GM10847 (cell line): ENCODE data around the gene ZXDB.
"Not testable (repeated sequence)": the region's sequence is repeated elsewhere in the genome, so short reads cannot be mapped to it uniquely, and the experiment has no call there.

Source experiments
- POLR2A ChIP-seq: IDR thresholded peaks from 2 replicates; pipeline ENCODE4 v1.6.1; 2011; ENCODE audit not compliant: insufficient read length; ENCODE audit errors: extremely low read depth

ZXDB gene

GRCh38 chrX:57591284-57592159 is at the start of gene ZXDB:
Gene ZXDB, plus strand, starts transcription at chrX:57592011. Its CDS starts 38 bp downstream, at chrX:57592049.
- TF ChIP-seq POLR2A, result not testable (repeated sequence)

GRCh38 chrX:57565198-57565597 is 26.6 kb upstream of the ZXDB start:
- TF ChIP-seq POLR2A, result no peak

DNA sequence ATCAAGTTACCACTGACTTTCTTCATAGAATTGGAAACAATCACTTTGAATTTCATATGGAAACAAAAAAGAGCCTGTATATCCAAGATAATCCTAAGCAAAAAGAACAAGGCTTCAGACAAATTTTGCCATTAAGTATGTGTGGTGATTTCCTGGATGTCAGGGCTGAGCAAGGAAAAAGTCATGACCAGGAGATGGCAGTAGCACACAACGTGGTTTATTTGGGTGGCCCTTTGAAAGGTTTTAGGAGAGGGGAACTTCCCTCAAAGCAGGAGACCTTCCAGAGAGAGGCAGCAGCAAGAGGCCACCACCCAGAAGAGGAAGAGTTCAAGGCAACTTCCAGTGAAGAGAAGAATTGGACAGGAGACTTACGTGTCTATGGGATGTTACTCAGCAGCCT is 18.1 kb upstream of the ZXDB start:
- no peak for TF ChIP-seq POLR2A

DNA sequence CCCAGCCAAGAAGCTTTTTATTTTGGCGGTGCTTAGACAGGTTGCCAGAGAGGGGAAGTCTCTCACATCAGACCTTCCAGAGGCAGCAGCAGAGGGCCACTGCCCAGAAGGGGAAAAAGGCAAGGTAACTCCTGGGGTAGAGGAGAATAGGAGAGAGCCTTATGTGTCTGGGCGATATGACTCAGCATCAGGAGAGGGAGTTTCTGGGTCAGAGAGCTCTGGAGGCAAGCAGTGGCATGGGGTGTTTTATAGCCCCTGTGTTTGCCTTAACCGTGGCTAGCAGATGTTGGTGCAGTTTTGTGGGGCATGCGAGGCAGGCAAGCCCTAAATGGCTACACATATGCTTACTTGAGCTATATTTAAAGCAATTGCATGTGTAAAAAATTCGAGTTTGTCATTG is 8.3 kb upstream of the ZXDB start:
- no peak for TF ChIP-seq POLR2A

GRCh38 chrX:57586360-57586759 is 5.5 kb upstream of the ZXDB start:
- no peak for TF ChIP-seq POLR2A

GRCh38 chrX:57587062-57587461 is 4.7 kb upstream of the ZXDB start:
- no peak for TF ChIP-seq POLR2A

GRCh38 chrX:57587607-57588006 is 4.2 kb upstream of the ZXDB start:
- no peak for TF ChIP-seq POLR2A

DNA sequence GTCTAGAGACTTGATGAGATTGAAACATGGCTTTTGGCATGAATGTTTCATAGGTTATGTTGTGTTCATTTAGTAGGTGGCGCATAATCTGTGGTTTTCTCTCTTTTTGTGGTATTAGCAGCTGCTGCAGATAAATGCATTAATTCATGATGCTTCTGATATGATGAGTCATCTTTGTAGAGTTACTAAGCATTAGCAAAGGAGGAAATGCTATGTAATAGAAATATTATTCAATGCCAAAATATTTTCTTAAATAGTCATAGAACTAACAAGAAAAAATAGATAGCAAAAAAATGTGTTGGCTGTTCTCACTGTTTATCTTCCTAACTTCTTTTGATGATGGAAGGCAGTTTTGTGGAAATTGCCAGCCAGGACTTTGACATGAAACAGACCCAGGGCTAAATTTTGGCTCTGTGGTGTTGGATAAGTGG is 3.6 kb downstream of the ZXDB start:
- no peak for TF ChIP-seq POLR2A

DNA sequence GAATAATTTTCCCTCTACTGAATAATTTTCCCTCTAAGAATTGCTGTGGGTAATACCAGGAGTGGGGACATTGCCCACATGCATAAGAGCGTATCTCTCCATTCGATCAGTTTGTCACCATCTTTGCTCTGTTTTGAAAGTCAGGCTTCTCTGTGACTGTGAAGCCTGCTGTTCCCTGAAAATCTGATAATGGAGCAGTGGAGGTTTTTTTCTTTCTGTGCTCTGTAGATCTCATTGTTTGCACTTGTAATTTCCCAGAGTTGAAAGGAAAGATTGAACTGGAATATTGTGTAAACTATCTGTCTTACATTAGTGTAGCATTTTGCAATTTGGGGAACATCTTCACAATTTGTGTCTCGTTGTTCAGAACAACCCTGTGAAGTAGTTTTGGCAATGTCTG is 4.3 kb downstream of the ZXDB start:
- no peak for TF ChIP-seq POLR2A

- TF ChIP-seq POLR2A, result no peak
Observed at GRCh38 chrX:57596516-57596915, 4.7 kb downstream of the ZXDB start.

GRCh38 chrX:57607295-57608187 is 15.7 kb downstream of the ZXDB start:
- no peak for TF ChIP-seq POLR2A

- no peak for TF ChIP-seq POLR2A
Observed at GRCh38 chrX:57640674-57641016, 48.8 kb downstream of the ZXDB start.

- TF ChIP-seq POLR2A, result no peak
Observed at GRCh38 chrX:57641338-57641737, 49.5 kb downstream of the ZXDB start.

GRCh38 chrX:57643698-57644097 is 51.9 kb downstream of the ZXDB start:
- no peak for TF ChIP-seq POLR2A

DNA sequence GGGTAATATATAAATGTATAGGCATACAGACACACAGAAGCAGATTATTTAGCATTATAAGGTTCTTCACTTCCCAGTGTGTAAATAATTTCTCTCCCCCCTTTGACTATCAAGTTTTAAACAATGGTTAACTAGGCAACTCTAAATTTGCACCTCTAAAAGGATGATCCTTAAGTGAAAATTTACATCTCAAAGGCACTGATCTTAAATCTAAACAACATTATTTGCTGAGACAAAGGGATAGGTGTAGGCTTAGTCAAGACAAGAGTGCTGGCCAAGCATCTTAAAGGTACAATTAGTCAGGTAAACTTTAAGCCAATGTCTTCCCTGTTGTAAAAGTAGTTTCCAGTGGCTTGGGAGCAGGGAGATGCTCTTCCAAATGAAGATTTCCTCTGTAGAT is 55.2 kb downstream of the ZXDB start:
- TF ChIP-seq POLR2A, result no peak
